ENCODE measurements around the gene TENT4B.

DNA sequence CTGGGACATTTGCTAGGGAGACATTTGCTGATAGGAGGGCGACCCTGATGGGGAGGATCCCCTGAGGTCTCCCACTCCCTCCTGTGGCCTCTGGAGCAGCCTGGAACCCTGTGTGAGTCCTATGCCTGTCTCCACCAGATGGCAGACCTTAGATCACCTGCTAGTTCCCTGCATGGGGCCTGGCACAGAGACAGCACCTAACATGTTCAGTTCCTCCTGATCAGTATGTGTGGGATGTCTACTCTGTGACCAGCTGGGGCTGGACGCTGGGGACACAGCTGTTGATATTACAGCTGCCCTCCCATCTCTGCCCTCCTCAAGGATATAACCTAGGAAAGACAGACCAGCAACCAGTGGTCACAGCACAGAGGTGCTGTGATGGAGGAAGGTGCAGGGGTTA lies 112.2 kb downstream of the TENT4B start:
- TF ChIP-seq, protein P1, sequence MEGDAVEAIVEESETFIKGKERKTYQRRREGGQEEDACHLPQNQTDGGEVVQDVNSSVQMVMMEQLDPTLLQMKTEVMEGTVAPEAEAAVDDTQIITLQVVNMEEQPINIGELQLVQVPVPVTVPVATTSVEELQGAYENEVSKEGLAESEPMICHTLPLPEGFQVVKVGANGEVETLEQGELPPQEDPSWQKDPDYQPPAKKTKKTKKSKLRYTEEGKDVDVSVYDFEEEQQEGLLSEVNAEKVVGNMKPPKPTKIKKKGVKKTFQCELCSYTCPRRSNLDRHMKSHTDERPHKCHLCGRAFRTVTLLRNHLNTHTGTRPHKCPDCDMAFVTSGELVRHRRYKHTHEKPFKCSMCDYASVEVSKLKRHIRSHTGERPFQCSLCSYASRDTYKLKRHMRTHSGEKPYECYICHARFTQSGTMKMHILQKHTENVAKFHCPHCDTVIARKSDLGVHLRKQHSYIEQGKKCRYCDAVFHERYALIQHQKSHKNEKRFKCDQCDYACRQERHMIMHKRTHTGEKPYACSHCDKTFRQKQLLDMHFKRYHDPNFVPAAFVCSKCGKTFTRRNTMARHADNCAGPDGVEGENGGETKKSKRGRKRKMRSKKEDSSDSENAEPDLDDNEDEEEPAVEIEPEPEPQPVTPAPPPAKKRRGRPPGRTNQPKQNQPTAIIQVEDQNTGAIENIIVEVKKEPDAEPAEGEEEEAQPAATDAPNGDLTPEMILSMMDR (IDR thresholded peaks at IDR 0.05), result no peak
- TF ChIP-seq POLR2A (IDR thresholded peaks at IDR 0.05) (no peak), POLR2AphosphoS5 (IDR thresholded peaks at IDR 0.05; ENCODE audit: insufficient read depth in 1 of 2, low read depth in 1 of 2) (no peak)
